K562 (cell line): Measurements from ENCODE around the gene NBEAL1. TPM values are rescaled to one million over a fixed set of nuclear protein-coding genes. Genes with fewer than 3 reads are reported as not detected.

ENCODE experiments used
- HNRNPUL1 ChIP-seq: fragments of 200-400 bp; formaldehyde crosslinking; IDR thresholded peaks from 2 replicates; pipeline ENCODE4 v1.6.1; 2017; ENCODE audit warnings: low read length
- MGA ChIP-seq: fragments of 450-650 bp; IDR thresholded peaks from 2 replicates; pipeline ENCODE4 v1.6.1; 2016; ENCODE audit warnings: mild to moderate bottlenecking, moderate library complexity
- USF1 ChIP-seq: sonication (generic); formaldehyde crosslinking; IDR thresholded peaks from 2 replicates; pipeline ENCODE4 v1.9.0; 2022; ENCODE audit warnings: mild to moderate bottlenecking, missing genetic modification reagents
- ZNF407 ChIP-seq: fragments of 450-650 bp; IDR thresholded peaks from 2 replicates; pipeline ENCODE4 v1.6.1; 2016; ENCODE audit warnings: low read depth
- polyA plus RNA-seq, 8 experiments: library from polyadenylated mRNA; depleted of rRNA in 4 of 8; stranded (reverse) in 5 of 8; unstranded in 3 of 8; fragments of >200 nt; fragmentation: Nextera tagmentation in 2 of 8; fragmentation: Illumina TruSeq in 1 of 8; extraction: Ambion mirVana in 2 of 8; extraction: Trizol in 1 of 8; gene quantifications; 2 replicates each; pipeline versions ENCODE4 v1.2.1 to v1.2.3, GENCODE V29; 2011 to 2014; ENCODE audit warnings: inconsistent platforms in 1 of 8, missing spikeins in 1 of 8
- total RNA-seq, 7 experiments: library from RNA; depleted of rRNA in 6 of 7; stranded (reverse); fragments of >200 nt in 6 of 7; fragmentation: Illumina TruSeq in 2 of 7; extraction: Trizol in 2 of 7; gene quantifications; 2 replicates each; pipeline versions ENCODE4 v1.2.1 to v1.2.3, GENCODE V29; 2011 to 2021; ENCODE audit warnings: low replicate concordance in 1 of 7

The NBEAL1 gene
- total and polyA plus RNA-seq, 9 of the 15 experiments (the other 6 are each of a cell fraction or from before 2014, with no cell fraction given) = 2.1 to 13.5 (median 7.3) TPM

GRCh38 chr2:203238704-203239526, 224.2 kb downstream of the NBEAL1 start, which contains the start of gene CYP20A1 (continued):
- TF ChIP-seq ZNF407 = no peak
- peak; percentile 96 for TF ChIP-seq USF1 (CRISPR knock-in tag)
- TF ChIP-seq MGA = peak; percentile 68
- no peak for TF ChIP-seq HNRNPUL1
